ENCODE data around the gene NMS. TPM values are rescaled to one million over a fixed set of nuclear protein-coding genes. Genes with fewer than 3 reads are reported as not detected.

Gene NMS
- polyA plus RNA-seq, 1 donor from 2014 or later, result not detected

GRCh38 chr2:100484390-100484789 is 14.1 kb downstream of the NMS start:
- no peaks in the 10 kb centered on the region for H3F3A ChIP-seq (ENCODE audit: insufficient read depth, low read length, poor library complexity, severe bottlenecking)
- H3K4me2 ChIP-seq (ENCODE audit: low read length), result no peak overlapping the region
- no peak overlapping the region for H3K9ac ChIP-seq (ENCODE audit: low read length)
- TF ChIP-seq EP300 (conservative IDR thresholded peaks at IDR 0.05; ENCODE audit: poor library complexity, severe bottlenecking), result no peak
- TF ChIP-seq RAD21 (conservative IDR thresholded peaks at IDR 0.05), result no peak
- no peak for TF ChIP-seq SMC3 (conservative IDR thresholded peaks at IDR 0.05; ENCODE audit: poor library complexity)
- no peak for TF ChIP-seq POLR2AphosphoS5 (IDR thresholded peaks at IDR 0.05)
- TF ChIP-seq EZH2 (IDR thresholded peaks at IDR 0.05; ENCODE audit: borderline replicate concordance, insufficient read depth, low read length, poor library complexity, severe bottlenecking), result no peak
- TF ChIP-seq CTCF (IDR thresholded peaks at IDR 0.05; ENCODE audit: poor library complexity, severe bottlenecking), result no peak
- no peak for TF ChIP-seq REST (IDR thresholded peaks at IDR 0.05; ENCODE audit: borderline replicate concordance)
- TF ChIP-seq MXI1 (conservative IDR thresholded peaks at IDR 0.05; ENCODE audit: poor library complexity, severe bottlenecking), result no peak
- TF ChIP-seq TAF1 (IDR thresholded peaks at IDR 0.05; ENCODE audit: low read depth), result no peak
- no peak overlapping the region for H3K27ac ChIP-seq (ENCODE audit: low read length)
- H4K20me1 ChIP-seq (ENCODE audit: insufficient read depth), result no peaks in the 10 kb centered on the region
- no peaks in the 10 kb centered on the region for H3K79me2 ChIP-seq (replicated peaks; ENCODE audit: insufficient read depth, low read length)
- H3K9me2 ChIP-seq (ENCODE audit: insufficient read depth, low read length), result no peaks in the 10 kb centered on the region
- H3K36me3 ChIP-seq (ENCODE audit: insufficient read depth, low read length), result no peaks in the 10 kb centered on the region
- H3K4me3 ChIP-seq (ENCODE audit: low read length), result no peak overlapping the region
- H3K9me3 ChIP-seq (ENCODE audit: low read length), result no peaks in the 10 kb centered on the region
- no peaks in the 10 kb centered on the region for H3K27me3 ChIP-seq (ENCODE audit: insufficient read depth, low read depth, low read length)
- no peak overlapping the region for H2AFZ ChIP-seq (ENCODE audit: low read depth, low read length)

- no peaks in the 10 kb centered on the region for H3F3A ChIP-seq (ENCODE audit: insufficient read depth, low read length, poor library complexity, severe bottlenecking)
- H3K4me2 ChIP-seq (ENCODE audit: low read length), result no peak overlapping the region
- H3K27me3 ChIP-seq (ENCODE audit: insufficient read depth, low read depth, low read length), result no peaks in the 10 kb centered on the region
- H3K4me3 ChIP-seq (ENCODE audit: low read length), result no peak overlapping the region
- no peaks in the 10 kb centered on the region for H3K9me2 ChIP-seq (ENCODE audit: insufficient read depth, low read length)
- H3K79me2 ChIP-seq (replicated peaks; ENCODE audit: insufficient read depth, low read length), result no peaks in the 10 kb centered on the region
- no peaks in the 10 kb centered on the region for H3K9me3 ChIP-seq (ENCODE audit: low read length)
- no peaks in the 10 kb centered on the region for H4K20me1 ChIP-seq (ENCODE audit: insufficient read depth)
- H3K27ac ChIP-seq (ENCODE audit: low read length), result no peak overlapping the region
- H3K36me3 ChIP-seq (ENCODE audit: insufficient read depth, low read length), result no peaks in the 10 kb centered on the region
- H2AFZ ChIP-seq (ENCODE audit: low read depth, low read length), result no peak overlapping the region
- TF ChIP-seq SMC3 (conservative IDR thresholded peaks at IDR 0.05; ENCODE audit: poor library complexity) (no peak), REST (IDR thresholded peaks at IDR 0.05; ENCODE audit: borderline replicate concordance) (no peak), MXI1 (conservative IDR thresholded peaks at IDR 0.05; ENCODE audit: poor library complexity, severe bottlenecking) (no peak), CTCF (IDR thresholded peaks at IDR 0.05; ENCODE audit: poor library complexity, severe bottlenecking) (no peak), RAD21 (conservative IDR thresholded peaks at IDR 0.05) (no peak), TAF1 (IDR thresholded peaks at IDR 0.05; ENCODE audit: low read depth) (no peak), POLR2AphosphoS5 (IDR thresholded peaks at IDR 0.05) (no peak), EZH2 (IDR thresholded peaks at IDR 0.05; ENCODE audit: borderline replicate concordance, insufficient read depth, low read length, poor library complexity, severe bottlenecking) (no peak), EP300 (conservative IDR thresholded peaks at IDR 0.05; ENCODE audit: poor library complexity, severe bottlenecking) (no peak)
- no peak overlapping the region for H3K9ac ChIP-seq (ENCODE audit: low read length)
Observed at GRCh38 chr2:100485396-100485795, 15.1 kb downstream of the NMS start.
